Memory B cell (primary cell): Measurements from ENCODE around the gene ALPI.
"Not testable (repeated sequence)": the region's sequence is repeated elsewhere in the genome, so short reads cannot be mapped to it uniquely, and the experiment has no call there.

Experiments used
- ATAC-seq: fragments of 150-1000 bp; cut with Tn5 transposase; 2 replicates; pipeline ENCODE4 v1.10.0; 2021; ENCODE audit warnings: low read depth, mild to moderate bottlenecking, moderate library complexity
- DNase-seq, 2 donors: peaks; one replicate each; pipeline ENCODE4 v3.0.0; 2022; ENCODE audit warnings: low spot score in 2 of 2
- H3K27ac Mint-ChIP-seq: one replicate; pipeline ENCODE4 v1.8.0; 2022; ENCODE audit warnings: mild to moderate bottlenecking, moderate library complexity, mixed read lengths
- H3K27me3 Mint-ChIP-seq: one replicate; pipeline ENCODE4 v1.8.0; 2022; ENCODE audit warnings: mixed read lengths
- H3K36me3 Mint-ChIP-seq: one replicate; pipeline ENCODE4 v1.8.0; 2022; ENCODE audit warnings: mild to moderate bottlenecking, mixed read lengths
- H3K4me1 Mint-ChIP-seq: one replicate; pipeline ENCODE4 v1.8.0; 2022; ENCODE audit warnings: mixed read lengths
- H3K4me3 Mint-ChIP-seq: one replicate; pipeline ENCODE4 v1.8.0; 2022; ENCODE audit warnings: mild to moderate bottlenecking, moderate library complexity, mixed read lengths
- H3K9me3 Mint-ChIP-seq: one replicate; pipeline ENCODE4 v1.8.0; 2022; ENCODE audit warnings: mixed read lengths

Gene ALPI

DNA sequence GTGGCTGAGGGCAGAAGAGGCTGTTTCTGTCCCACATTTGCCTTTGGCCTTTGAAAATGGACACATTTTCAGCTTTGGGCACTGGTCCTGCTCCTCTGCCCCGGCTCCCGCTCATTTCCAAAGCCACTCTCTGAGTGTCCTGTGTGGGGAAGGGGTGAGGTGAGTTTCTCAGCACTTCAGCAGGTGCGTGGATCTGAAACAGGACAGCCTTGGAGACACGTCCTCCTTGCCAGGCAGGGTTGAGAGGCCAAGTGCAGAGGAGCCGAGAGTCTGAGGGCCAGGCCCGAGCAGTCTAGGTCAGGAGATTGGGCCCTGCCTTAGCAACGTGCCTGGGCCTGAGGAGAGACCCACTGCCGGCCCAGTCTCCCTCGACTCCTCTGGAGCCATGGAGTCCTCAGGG, 21.9 kb upstream of the ALPI start:
- DNase-seq, result no peak
- no peak for ATAC-seq
- Mint-ChIP-seq H3K36me3 (no peaks in the 10 kb centered on the region), H3K27me3 (peaks cover 3% of the 10 kb centered on the region), H3K9me3 (no peaks in the 10 kb centered on the region), H3K4me3 (no peak overlapping the region), H3K27ac (no peak overlapping the region), H3K4me1 (no peaks in the 10 kb centered on the region)

DNA sequence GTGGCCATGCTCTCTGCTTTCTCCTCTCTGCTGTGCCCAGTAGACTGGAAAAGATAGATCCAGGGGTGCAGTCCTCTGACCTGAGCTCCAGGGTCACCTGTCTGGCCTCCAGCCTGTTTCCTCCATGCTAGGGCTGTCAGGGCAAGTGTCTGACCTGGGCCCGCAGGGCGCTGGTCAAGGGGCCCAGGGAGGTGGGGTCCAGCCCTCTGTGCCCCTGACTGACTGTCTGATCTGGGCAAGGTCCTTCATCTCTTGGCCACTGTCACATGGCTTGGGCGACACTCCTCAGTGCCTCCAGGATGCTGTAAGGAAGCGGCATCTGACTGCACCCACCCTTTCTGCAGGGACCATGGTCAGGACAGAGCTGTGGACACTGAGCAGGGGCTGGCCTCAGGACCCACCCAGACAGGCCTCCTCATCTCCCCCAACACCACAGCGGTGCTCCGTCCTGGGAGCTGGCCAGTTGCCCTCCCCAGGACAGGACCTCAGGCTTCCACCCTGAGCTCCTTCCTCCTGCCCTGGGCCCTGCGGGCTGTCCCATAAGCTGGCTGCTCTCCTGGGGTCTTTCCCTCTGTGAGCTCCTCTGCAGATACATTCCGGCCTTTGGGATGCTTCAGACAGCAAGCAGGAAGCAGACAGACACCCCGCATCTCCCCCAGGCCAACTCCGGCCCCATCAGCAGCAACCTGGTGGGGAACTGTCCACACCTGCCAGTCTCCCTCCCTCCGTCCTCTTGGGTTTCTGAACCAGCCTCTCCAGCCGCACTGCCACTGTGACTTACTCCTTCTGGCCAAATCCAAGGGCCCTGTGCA, 21.2 kb upstream of the ALPI start:
- H3K27ac Mint-ChIP-seq, result no peak overlapping the region
- H3K27me3 Mint-ChIP-seq, result peaks cover 3% of the 10 kb centered on the region
- DNase-seq (no peak), ATAC-seq (no peak)
- H3K9me3 Mint-ChIP-seq, result no peaks in the 10 kb centered on the region
- H3K36me3 Mint-ChIP-seq, result no peaks in the 10 kb centered on the region
- no peaks in the 10 kb centered on the region for H3K4me1 Mint-ChIP-seq
- H3K4me3 Mint-ChIP-seq, result no peak overlapping the region

DNA sequence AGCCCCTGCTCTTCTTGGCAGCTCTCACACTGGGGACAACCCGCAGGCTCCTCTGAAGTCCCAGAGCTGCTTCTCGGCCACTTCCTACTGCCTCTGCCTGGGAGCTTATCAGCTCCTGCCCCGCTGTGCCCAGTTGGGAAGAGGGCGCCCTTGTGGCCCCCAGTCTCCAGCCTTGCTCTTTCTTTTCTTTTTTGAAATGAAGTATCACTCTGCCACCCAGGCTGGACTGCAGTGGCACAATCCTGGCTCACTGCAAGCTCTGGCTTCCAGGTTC, 20.6 kb upstream of the ALPI start:
- Mint-ChIP-seq H3K4me1 (peaks cover 2% of the 10 kb centered on the region), H3K4me3 (no peak overlapping the region), H3K9me3 (no peaks in the 10 kb centered on the region), H3K27me3 (peaks cover 3% of the 10 kb centered on the region), H3K27ac (no peak overlapping the region), H3K36me3 (no peaks in the 10 kb centered on the region)
- ATAC-seq (no peak), DNase-seq (no peak)

DNA sequence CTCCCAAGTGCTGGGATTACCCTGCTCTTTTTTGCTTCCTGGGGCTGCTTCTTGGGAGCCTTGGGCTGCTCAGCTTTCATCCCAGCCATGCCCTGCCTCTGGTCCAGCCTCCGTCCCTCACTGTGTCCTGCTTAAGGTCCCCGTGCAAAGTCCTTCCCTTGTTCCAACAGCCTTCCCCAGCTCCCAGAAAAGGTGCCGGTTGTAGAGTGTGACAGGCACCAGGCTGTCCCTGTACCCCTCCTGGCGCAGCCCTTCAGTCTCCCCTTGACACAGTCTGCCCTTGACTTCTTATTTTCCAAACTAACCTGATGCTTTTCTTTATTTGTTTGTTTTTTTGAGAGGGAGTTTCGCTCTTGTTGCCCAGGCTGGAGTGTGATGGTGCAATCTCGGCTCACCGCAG, 20.1 kb upstream of the ALPI start:
- Mint-ChIP-seq H3K4me1 (peaks cover 3% of the 10 kb centered on the region), H3K27me3 (peaks cover 3% of the 10 kb centered on the region), H3K27ac (no peak overlapping the region), H3K36me3 (no peaks in the 10 kb centered on the region), H3K4me3 (no peak overlapping the region), H3K9me3 (no peaks in the 10 kb centered on the region)
- DNase-seq (no peak), ATAC-seq (no peak)

DNA sequence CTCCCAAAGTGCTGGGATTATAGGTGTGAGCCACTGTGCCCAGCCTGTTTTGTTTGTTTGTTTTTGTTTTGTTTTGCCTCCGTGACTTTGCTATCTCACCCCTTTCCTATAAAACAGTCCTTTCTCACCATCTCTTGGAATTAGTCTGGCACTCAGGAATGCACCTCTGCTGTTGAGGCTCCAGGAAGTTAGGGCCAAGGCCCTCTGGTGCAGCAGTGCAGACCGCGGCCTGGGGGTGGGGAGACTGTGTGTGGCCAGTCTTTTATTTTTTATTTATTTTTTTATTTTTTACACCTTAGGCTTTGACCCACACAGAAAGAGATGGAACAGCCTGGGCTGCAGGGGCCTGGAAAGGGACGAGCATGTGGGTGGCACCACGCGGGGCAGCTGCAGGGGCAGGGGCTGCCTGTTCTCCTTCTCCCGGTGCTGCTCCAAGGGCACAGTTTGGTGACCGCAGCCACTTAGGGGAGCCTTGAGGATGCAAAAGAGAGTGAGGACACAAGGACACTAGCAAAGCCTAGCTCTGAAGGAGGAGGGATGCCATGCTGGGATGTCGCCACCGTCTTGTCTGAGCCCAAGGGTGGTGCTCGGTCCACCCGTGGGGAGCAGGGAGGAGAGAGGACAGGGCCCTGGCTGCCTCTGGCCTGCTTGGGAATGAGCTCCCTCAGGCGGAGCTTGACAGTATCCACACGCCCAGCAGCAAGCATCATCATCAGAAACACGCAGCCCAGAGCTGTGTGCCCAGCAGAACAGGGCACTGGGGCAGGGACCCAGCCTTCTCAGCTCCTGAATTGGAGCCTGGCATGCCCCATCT, 19.4 kb upstream of the ALPI start:
- DNase-seq (no peak), ATAC-seq (no peak)
- peaks cover 3% of the 10 kb centered on the region for H3K4me1 Mint-ChIP-seq
- no peaks in the 10 kb centered on the region for H3K36me3 Mint-ChIP-seq
- no peak overlapping the region for H3K4me3 Mint-ChIP-seq
- H3K27ac Mint-ChIP-seq, result no peak overlapping the region
- H3K9me3 Mint-ChIP-seq, result no peaks in the 10 kb centered on the region
- H3K27me3 Mint-ChIP-seq, result peaks cover 3% of the 10 kb centered on the region

DNA sequence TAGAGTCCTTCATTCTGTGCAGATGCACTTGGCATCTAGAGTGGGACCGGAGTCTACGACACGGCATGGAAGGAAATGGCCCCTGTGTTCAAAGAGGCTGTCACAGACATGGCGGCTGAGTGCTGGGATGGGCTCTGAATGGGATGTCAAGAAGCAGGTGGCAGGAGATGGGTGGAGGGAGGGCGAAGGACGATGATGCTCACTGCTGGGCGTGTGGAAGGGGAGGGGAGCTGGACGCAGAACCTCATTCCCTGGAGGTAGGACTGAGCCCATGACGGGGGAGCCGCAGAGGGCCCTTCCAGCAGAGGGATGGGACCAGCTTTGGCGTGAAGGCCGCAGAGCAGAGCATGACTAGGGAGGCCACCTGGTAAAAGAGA, 18.8 kb upstream of the ALPI start:
- H3K36me3 Mint-ChIP-seq, result no peaks in the 10 kb centered on the region
- no peak overlapping the region for H3K4me3 Mint-ChIP-seq
- ATAC-seq, result no peak
- peaks cover 3% of the 10 kb centered on the region for H3K4me1 Mint-ChIP-seq
- no peak for DNase-seq
- H3K27me3 Mint-ChIP-seq, result peaks cover 3% of the 10 kb centered on the region
- H3K9me3 Mint-ChIP-seq, result no peaks in the 10 kb centered on the region
- no peak overlapping the region for H3K27ac Mint-ChIP-seq

DNA sequence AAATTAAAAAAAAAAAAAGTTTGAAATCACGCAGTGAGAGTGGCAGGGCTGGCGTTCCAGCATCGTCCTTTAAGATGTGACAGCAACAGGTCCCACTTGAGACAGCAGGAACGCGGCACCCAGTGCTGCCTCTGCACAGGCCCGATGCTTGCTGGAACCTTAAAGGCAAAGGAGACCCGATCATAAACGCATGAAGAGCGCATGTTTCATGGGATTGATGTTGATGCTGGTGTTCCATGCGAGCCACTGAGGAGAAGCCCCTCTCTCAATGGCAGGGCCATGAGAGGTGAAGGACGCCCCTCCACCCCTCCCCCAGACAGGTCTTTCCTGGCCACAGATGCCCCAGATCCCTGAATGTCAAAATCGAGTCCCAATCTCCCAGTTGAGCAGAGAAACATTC, 17.9 kb upstream of the ALPI start:
- ATAC-seq, result no peak
- H3K36me3 Mint-ChIP-seq, result no peaks in the 10 kb centered on the region
- H3K9me3 Mint-ChIP-seq, result no peaks in the 10 kb centered on the region
- DNase-seq, result no peak
- no peak overlapping the region for H3K4me3 Mint-ChIP-seq
- no peak overlapping the region for H3K27ac Mint-ChIP-seq
- H3K27me3 Mint-ChIP-seq, result peaks cover 3% of the 10 kb centered on the region
- H3K4me1 Mint-ChIP-seq, result peaks cover 3% of the 10 kb centered on the region

DNA sequence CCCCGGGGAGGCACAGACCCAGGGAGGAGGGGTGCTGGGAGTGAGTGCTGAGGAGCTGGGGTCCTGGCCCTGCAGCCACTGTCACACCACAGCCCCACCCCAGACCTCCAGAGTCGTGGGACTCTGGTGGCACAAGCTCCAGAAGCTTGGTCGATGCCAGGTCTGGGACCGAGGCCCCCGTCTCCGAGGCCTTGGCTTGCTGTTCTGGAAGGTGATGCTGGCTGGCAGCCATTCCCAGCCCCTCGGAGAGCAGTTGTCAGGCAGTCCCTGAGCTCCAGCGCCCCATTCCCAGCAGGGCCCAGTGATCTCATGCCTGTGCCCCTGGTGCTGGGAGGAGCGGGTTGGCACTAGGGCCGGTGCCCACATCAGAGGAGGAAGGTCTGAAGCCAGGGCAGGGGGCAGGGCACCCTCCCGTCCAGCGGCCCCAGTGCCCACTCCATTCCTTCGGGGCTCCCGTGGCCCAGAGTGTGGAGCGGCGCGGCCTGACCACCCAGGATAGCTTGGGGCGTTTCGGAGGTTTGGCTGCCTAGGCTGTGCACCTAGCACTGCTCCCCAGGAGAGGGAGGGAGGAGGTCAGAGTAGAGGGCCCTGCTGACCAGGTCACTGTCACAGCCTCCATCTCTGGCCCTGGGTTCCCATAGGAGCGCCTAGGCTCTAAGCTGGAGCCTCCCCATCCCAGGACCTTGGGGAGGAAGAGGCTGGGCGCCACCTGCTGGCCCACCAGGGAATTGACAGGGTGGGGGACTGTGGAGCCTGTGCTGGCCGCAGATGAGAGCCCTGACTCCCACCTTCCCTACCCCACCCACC, 16.8 kb upstream of the ALPI start:
- Mint-ChIP-seq H3K4me3 (no peak overlapping the region), H3K36me3 (no peaks in the 10 kb centered on the region), H3K9me3 (no peaks in the 10 kb centered on the region), H3K27me3 (peaks cover 3% of the 10 kb centered on the region), H3K4me1 (peaks cover 3% of the 10 kb centered on the region), H3K27ac (no peak overlapping the region)
- peak in 1 of 2 donors; percentile 51 for DNase-seq
- peak; percentile 36 for ATAC-seq

DNA sequence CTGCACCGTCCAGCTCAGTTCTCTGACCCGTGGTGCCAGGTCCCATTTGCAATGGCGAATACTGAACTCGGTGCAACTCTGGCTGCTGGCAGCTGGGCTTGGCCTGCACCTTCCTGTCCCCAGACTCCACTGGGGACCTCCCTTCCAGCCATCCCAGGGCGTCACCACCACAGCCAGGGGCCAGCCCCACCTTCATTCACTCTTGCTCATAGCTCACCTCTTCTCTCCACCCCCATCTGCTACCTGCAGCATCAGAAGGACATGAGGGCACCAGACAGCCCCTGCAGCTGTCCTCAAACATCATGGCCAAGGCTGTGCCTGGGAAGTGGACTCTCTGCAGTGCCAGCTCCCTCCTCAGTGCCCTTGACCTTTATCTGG, 16.2 kb upstream of the ALPI start:
- Mint-ChIP-seq H3K36me3 (no peaks in the 10 kb centered on the region), H3K9me3 (no peaks in the 10 kb centered on the region), H3K27me3 (peaks cover 3% of the 10 kb centered on the region), H3K27ac (no peak overlapping the region), H3K4me1 (peaks cover 3% of the 10 kb centered on the region), H3K4me3 (no peak overlapping the region)
- no peak for DNase-seq
- no peak for ATAC-seq

DNA sequence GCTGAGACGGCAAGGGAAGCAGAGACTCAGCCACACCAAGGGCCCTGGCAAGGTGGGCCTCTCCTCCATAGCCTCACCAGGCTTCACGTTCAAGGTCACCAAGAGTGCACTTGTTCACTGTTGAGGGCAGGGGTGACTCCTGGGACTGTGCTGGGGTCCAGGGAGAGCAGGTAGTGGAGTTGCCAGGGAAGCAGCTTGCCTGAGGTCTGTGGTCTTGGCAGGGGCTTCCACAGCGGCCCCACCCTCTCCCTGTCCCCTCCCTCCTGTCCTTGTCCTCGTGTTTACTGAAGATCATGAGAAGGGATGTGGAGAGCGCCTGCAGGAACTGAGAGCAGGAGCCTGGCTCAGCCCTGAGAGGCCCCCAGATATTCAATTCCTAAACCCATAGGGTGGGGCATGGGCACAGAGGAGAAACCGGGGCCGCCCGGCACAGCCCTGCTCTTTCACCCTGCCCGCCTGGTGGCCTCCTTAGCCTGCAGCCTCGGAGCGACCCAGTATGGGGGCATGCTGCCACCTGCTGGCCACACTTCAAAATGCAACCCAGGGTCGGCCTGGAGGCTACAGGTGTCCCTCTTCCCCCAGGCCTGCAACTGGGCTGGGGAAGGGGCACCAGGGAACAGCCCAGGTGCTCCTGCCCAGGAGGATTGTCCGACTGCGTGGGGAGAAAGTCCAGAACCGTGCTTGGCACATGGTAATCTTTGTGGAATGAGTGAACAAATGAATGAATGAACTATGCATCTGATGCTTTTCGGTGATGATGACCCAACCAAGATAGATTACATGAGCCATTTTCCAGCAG, 15.5 kb upstream of the ALPI start:
- not testable (repeated sequence) for H3K9me3 Mint-ChIP-seq, H3K27me3 Mint-ChIP-seq, H3K36me3 Mint-ChIP-seq, H3K4me1 Mint-ChIP-seq, H3K27ac Mint-ChIP-seq
- DNase-seq (peak; percentile 87 to 96), ATAC-seq (peak; percentile 85)
- peak overlapping the region; percentile 52 for H3K4me3 Mint-ChIP-seq

DNA sequence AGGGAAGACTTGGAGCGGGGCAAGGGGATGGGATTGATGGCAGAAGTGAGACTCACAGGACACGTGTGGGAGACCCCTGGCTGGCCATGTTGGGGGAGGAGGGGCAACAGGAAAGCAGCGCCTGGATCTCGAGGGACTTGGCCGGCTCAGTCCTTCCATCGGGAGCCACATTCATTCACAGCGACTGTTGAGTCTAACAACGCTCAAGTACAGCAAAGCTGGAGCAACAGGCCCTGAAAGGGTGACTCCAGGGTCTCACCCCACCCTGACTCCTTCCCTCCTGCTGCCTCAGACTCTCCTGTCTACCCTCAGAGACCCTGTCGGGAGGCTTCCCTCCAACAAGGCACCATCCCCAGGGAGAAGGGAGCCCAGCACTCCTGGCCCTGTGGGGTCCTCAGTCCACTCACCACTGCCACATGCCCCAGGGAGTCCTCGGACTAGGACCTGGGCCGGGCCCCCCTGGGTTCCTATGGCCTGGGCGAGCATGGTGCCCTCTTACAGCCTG, 14.8 kb upstream of the ALPI start:
- H3K4me1 Mint-ChIP-seq, result peaks cover 3% of the 10 kb centered on the region
- H3K36me3 Mint-ChIP-seq, result no peaks in the 10 kb centered on the region
- no peak overlapping the region for H3K27ac Mint-ChIP-seq
- DNase-seq (no peak), ATAC-seq (no peak)
- peaks cover 3% of the 10 kb centered on the region for H3K27me3 Mint-ChIP-seq
- no peaks in the 10 kb centered on the region for H3K9me3 Mint-ChIP-seq
- H3K4me3 Mint-ChIP-seq, result no peak overlapping the region

DNA sequence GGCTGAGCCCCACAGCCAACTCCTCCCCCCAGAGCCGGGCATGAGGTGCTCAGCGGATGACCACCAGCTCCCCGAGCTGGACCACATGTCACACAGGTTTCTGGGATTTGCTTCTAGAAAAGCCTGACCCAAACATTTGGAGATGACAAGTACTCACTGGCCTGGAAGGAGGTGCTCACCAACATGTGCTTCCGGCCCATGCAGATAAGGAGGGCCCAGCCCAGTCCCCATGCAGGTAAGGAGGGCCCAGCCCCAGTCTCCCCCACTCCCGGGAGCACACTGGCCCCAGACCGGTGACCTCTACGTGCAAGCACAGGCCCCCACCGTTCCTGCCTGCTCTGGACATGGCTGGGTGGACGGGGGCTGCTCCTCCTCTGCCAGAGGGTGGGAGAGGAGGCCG, 14.0 kb upstream of the ALPI start:
- not testable (repeated sequence) for H3K4me1 Mint-ChIP-seq, ATAC-seq, H3K36me3 Mint-ChIP-seq, H3K9me3 Mint-ChIP-seq, H3K27ac Mint-ChIP-seq, H3K4me3 Mint-ChIP-seq, DNase-seq, H3K27me3 Mint-ChIP-seq

DNA sequence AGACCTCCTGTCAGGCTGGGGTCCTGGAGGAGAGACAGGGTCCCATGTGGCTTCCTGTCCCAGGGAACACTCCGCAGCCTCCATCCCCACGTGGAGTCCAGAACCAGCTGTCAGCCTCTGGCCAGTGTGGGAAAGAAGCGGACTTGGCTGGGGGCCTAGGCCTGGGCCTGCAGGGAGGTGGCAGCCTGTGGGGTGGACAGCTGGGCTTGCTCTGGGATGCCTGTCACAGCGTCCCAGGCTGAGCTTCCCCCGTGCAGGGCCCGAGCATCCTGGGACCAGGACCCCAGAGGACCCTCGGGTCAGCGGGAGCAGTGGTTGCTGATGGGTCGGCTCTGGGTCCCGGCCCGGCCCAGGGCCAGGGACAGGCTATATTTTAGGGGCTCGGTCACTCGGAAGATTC, 13.5 kb upstream of the ALPI start:
- DNase-seq, H3K9me3 Mint-ChIP-seq, H3K4me1 Mint-ChIP-seq, ATAC-seq, H3K27me3 Mint-ChIP-seq, H3K4me3 Mint-ChIP-seq, H3K27ac Mint-ChIP-seq, H3K36me3 Mint-ChIP-seq: not testable (repeated sequence)
